Stimulated activated CD8-positive, alpha-beta memory T cell treated with anti-CD3 and anti-CD28 coated beads, Interleukin-12 subunit alpha, Interleukin-12 subunit beta, amount 100 ng/mL, for 1 hour (primary cell): Measurements from ENCODE around the gene MPHOSPH9.

Experiments used
- DNase-seq: peaks from one replicate; pipeline ENCODE4 v3.0.0-alpha.2; 2020; ENCODE audit warnings: low read depth

The MPHOSPH9 gene

GRCh38 chr12:123149088-123149487, 83.9 kb downstream of the MPHOSPH9 start:
- DNase-seq: no peak

- DNase-seq: no peak
These were observed 84.3 kb downstream of the MPHOSPH9 start for GRCh38 chr12:123148655-123149054.

DNA sequence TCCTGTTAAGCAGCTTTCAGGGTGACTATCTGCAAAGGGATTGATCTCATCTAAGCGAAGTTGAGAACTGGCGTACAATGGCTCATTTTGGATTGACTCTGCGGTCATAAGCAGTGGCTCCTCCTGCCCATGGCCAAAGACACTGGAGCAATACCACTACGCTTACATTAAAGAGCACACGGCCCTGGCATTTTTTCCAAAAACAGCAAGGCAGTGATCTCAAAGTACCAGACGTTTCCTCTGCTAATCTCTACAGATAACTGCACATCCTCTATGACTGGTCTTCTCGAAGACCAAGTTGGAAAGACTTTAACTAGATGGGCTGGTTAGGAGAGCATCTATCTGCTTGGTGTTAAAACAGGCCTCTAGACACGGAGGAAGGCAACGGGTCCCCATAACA, 84.7 kb downstream of the MPHOSPH9 start:
- no peak for DNase-seq

- DNase-seq: no peak
These were observed 87.7 kb downstream of the MPHOSPH9 start for GRCh38 chr12:123145211-123145610.

GRCh38 chr12:123143736-123144461, 89.0 kb downstream of the MPHOSPH9 start:
- no peak for DNase-seq

DNA sequence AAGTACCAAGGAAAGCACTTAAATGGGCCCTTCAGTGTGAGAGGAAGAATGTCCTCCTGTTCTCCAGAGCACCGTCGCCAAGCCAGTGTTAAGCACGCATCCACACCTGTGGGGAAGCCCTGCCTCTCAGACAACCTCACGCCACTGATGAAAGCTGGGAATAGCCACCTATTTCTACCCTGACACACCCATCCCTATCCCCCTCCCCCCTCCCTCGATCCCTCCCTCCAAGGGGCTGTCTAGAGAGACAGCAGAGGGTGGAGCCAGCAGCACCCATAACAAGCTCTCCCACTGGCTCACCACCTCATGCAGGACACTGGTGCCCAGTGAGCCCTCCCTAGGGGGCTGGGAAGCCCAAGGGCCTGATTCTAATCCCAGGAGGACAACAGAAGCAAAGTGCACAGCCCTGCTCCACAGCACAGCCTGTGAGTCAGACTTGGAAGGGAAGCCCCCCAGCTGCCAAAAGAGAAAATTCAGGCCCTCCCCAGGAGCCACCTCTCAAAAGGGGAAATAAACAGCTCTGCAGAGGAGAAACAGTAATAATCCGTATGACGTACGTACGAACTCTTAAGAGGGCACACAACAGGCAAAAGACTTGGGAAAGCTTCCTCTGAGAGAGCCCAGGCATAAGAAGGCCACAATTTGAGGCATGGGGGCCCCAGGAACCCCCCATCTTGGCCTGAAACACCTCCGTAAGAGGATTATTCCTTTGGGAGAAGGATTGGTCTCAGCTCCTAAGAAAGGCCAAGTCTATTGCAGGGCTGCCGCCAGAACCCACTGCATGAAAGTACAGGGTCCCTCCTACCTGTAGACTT, 89.8 kb downstream of the MPHOSPH9 start:
- DNase-seq: no peak

- no peak for DNase-seq
These were observed 90.5 kb downstream of the MPHOSPH9 start for GRCh38 chr12:123142518-123142840.

GRCh38 chr12:123141615-123142517, 91.1 kb downstream of the MPHOSPH9 start:
- no peak for DNase-seq

- DNase-seq: no peak
These were observed 92.0 kb downstream of the MPHOSPH9 start for GRCh38 chr12:123140676-123141614.

DNA sequence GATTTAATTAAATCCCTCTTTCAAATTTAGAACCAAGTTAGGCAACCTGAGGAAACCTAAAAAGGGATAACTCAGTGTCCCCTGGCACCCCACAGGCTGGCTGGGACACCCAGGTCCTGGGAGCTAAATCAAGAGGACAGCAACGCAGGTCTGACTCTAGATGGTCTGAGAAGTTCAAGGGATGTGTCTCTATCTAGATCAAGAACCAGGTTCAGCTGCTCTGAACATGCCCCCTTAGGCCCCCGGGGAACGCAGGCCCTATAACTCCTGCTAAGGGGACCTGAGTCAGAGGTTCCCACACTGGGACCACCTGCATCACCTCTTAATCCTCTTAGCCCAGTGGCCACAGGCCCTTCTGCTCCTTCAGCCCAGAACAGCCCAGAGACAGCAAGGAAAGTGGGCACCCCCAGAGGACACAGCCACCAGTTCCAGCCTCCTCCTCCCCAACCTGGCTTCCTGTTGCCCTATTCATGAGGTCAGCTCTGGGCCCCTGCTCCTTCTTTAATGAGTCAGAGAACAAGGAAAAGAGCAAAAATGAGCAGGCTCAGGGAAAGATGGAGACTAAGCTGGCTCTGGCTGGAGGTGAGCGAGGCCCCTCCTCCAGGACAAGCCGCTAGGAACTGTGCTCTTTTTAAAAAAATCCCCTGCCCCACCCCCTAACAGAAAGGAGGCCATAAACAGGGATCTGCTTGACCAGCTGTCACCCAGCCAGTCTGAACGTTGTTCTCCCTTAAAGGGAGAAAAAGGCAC, 92.8 kb downstream of the MPHOSPH9 start:
- no peak for DNase-seq

DNA sequence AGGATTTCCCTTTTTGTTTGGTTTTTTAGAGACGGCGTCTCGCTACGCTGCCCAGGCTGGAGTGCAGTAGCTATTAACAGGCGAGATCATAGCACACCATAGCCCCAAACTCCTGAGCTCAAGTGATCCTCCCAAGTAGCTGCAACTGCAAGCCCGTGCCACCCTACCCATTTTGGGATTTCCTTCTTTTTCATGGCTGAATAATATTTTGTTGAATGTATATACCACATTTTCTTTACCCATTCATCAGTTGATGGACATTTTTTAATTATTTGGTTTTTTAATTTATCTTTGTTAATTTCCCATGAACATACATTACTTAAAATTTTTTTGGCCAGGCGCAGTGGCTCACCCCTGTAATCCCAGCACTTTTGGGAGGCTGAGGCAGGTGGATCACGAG, 97.3 kb downstream of the MPHOSPH9 start:
- DNase-seq: no peak

GRCh38 chr12:123134826-123135225, 98.1 kb downstream of the MPHOSPH9 start:
- no peak for DNase-seq

GRCh38 chr12:123134271-123134671, 98.7 kb downstream of the MPHOSPH9 start:
- DNase-seq: no peak

DNA sequence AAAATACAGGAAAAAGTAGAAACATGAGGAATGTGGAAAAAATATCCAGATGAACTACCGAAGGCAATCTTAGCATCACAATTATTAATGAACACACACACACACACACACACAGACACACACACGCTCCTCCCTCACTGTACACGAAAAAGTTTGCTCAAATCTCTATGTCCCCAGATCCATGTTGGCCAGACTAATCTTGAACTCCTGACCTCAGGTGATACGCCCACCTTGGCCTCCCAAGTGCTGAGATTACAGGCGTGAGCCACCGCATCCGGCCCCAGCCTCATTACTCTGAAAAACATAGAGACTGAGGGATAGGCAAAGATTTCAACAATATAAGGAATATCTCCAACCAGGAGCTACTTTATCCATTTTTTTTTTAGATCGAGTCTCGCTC, 99.2 kb downstream of the MPHOSPH9 start:
- no peak for DNase-seq

- DNase-seq: no peak
These were observed 99.9 kb downstream of the MPHOSPH9 start for GRCh38 chr12:123132951-123133619.

DNA sequence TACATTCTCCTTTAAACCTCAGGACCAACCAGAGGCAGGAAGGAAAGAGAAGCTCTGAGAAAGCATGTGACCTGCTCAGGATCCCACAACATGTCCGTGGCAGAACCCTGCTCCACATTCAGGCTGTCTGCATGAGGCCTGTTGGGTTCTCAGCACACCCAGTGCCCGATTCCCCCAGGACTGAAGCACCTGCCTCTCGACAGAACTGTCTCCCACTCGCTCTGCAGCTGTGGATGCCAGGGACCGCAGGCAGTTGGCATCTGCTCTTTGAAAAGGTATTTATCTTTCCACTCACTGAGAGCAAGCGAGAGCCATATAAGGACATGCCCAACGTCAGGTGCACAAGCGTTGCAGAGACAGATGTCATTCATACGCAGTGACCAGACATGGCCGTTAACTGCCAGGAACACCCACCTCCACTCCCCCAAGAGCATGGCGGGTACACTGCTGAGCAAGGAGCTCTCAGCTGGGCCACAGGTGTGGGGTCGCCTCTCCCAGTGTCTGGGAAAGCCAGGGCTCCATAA, 101.0 kb downstream of the MPHOSPH9 start:
- no peak for DNase-seq

DNA sequence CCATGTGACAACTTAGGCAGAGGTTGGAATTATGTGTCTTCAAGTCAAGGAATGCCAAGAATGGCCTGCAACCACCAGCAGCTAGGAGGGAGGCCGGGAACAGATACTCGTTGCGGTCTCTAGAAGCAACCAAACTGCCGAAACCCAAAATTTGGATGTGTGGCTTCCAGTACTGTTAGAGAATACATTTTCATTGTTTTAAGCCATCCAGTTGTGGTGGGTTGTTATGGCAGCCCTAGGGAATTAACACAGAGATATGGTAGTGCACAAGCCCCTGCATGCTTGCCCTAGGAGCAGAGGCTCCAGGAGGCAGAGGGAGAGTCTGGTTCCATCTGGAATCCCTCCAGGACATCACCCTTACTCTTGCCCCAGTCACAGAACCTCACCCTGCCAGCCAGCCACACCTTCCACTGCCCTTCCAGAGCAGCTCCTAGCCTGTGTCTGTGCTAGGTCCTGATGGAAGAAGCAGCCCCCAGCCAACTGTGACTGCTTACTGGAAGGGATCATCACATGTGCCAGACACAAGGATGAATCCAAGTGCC, 101.6 kb downstream of the MPHOSPH9 start:
- no peak for DNase-seq

GRCh38 chr12:123129621-123130020, 103.3 kb downstream of the MPHOSPH9 start:
- no peak for DNase-seq

- DNase-seq: no peak
These were observed 105.8 kb downstream of the MPHOSPH9 start for GRCh38 chr12:123127182-123127495.
